GM23248 (cell line): ENCODE data around the gene TLCD4.

Experiments used
- EZH2 ChIP-seq: fragments of 200-600 bp; sonication (generic); IDR thresholded peaks from 2 replicates; pipeline ENCODE4 v1.6.1; 2018; ENCODE audit warnings: antibody characterized with exemption, mild to moderate bottlenecking; ENCODE audit not compliant: insufficient read depth, poor library complexity, severe bottlenecking
- EZH2phosphoT487 ChIP-seq: fragments of 200-600 bp; sonication (generic); IDR thresholded peaks from 2 replicates; pipeline ENCODE4 v1.6.1; 2018; ENCODE audit warnings: antibody characterized with exemption, moderate library complexity, mild to moderate bottlenecking, low read depth; ENCODE audit not compliant: insufficient read depth

- TF ChIP-seq EZH2 (no peak), EZH2phosphoT487 (no peak)
Measured at GRCh38 chr1:95113684-95114083, 3.5 kb upstream of the TLCD4 start.
